ENCODE results near the gene B3GALT2. TPM values are rescaled to one million over a fixed set of nuclear protein-coding genes. Genes with fewer than 3 reads are reported as not detected.
A peak's percentile ranks its signal among the peaks of the same experiment; 100 is the strongest.

B3GALT2 gene
- total RNA-seq, 1 experiment from 2014 or later: not detected

- no peak overlapping the region for H3K4ac ChIP-seq (ENCODE audit: low read depth, low read length)
These were observed 25.1 kb upstream of the B3GALT2 start for GRCh38 chr1:193211539-193211938.

More at GRCh38 chr1:193211539-193211938, 25.1 kb upstream of the B3GALT2 start:
- H2BK12ac ChIP-seq (ENCODE audit: insufficient read length, low read depth, low read length): no peak overlapping the region
- no peak overlapping the region for H2BK120ac ChIP-seq (ENCODE audit: low read depth, low read length, poor library complexity, severe bottlenecking)
- no CpG with 5 or more reads among the region's 1 CpG for WGBS (ENCODE audit: extremely low coverage, insufficient read length, low lambda C conversion rate)
- H3K4me1 ChIP-seq (ENCODE audit: insufficient read depth, low read length): peaks cover under 1% of the 10 kb centered on the region; the same call in 1 of the 2 replicates
- no peak overlapping the region for H2BK15ac ChIP-seq (ENCODE audit: low read depth, low read length)
- TF ChIP-seq CTCF (conservative IDR thresholded peaks at IDR 0.05): no peak
- H3K79me2 ChIP-seq (ENCODE audit: insufficient read depth, low read length): no peaks in the 10 kb centered on the region
- H3K56ac ChIP-seq (ENCODE audit: insufficient read length, low read depth, low read length): no peak overlapping the region
- no peak overlapping the region for H3K4me3 Mint-ChIP-seq
- H3K27ac Mint-ChIP-seq: peak overlapping the region in 1 of 3 experiments; percentile 70; a peak in 1 of 7 replicates
- no peak overlapping the region for H3K14ac ChIP-seq (ENCODE audit: insufficient read depth, low read length)
- no peaks in the 10 kb centered on the region for H3K27me3 Mint-ChIP-seq (ENCODE audit: low read depth)
- H3K4me2 ChIP-seq (ENCODE audit: insufficient read depth, insufficient read length, low read length): no peak overlapping the region
- peaks cover 2 to 5% of the 10 kb centered on the region in 2 experiments; a peak in 4 of 5 replicates for H3K9me3 Mint-ChIP-seq
- H2BK5ac ChIP-seq (ENCODE audit: insufficient read length, low read length): no peak overlapping the region
- H2AFZ ChIP-seq (ENCODE audit: low read length): no peak overlapping the region
- no peaks in the 10 kb centered on the region for H4K20me1 ChIP-seq (ENCODE audit: control insufficient read depth, insufficient read depth, insufficient read length)
- H3K79me1 ChIP-seq (ENCODE audit: insufficient read depth, low read depth, low read length, poor library complexity, severe bottlenecking): no peaks in the 10 kb centered on the region
- no peak overlapping the region for H2BK20ac ChIP-seq (ENCODE audit: low read depth, low read length, poor library complexity, severe bottlenecking)
- H3K9me3 ChIP-seq (ENCODE audit: control insufficient read depth, low read depth, low read length): no peaks in the 10 kb centered on the region
- H4K5ac ChIP-seq (ENCODE audit: insufficient read length, low read depth, low read length): no peak overlapping the region
- no peak for DNase-seq
- no peak overlapping the region for H3T11ph ChIP-seq (ENCODE audit: low read length)
- no peak overlapping the region for H2AK5ac ChIP-seq (ENCODE audit: insufficient read length, low read length)
- no peaks in the 10 kb centered on the region for H3K23me2 ChIP-seq (ENCODE audit: insufficient read length, low read depth, low read length, poor library complexity, severe bottlenecking)
- H3K27ac ChIP-seq (ENCODE audit: insufficient read length, low read depth, low read length): no peak overlapping the region
- no peak overlapping the region for H4K8ac ChIP-seq (replicated peaks; ENCODE audit: insufficient read length, low read depth, low read length)
- H3K9ac ChIP-seq (ENCODE audit: extremely low read depth, insufficient read length, low read length): no peak overlapping the region
- H3K27me3 ChIP-seq (ENCODE audit: insufficient read depth, low read length): no peaks in the 10 kb centered on the region
- peaks cover 23 to 38% (median 36%) of the 10 kb centered on the region in 3 experiments for H3K36me3 Mint-ChIP-seq (ENCODE audit: insufficient read depth in 1 of 3, low read depth in 3 of 3)
- H3K23ac ChIP-seq (ENCODE audit: insufficient read length, low read depth, low read length): no peak overlapping the region
- H3K18ac ChIP-seq (ENCODE audit: insufficient read length, low read depth, low read length): no peak overlapping the region
- H4K91ac ChIP-seq (ENCODE audit: insufficient read length, low read depth, low read length): no peak overlapping the region
- H3K4me1 Mint-ChIP-seq: peaks cover 23% of the 10 kb centered on the region in 2 experiments
